ENCODE measurements around the gene EML4. TPM values are rescaled to one million over a fixed set of nuclear protein-coding genes. Genes with fewer than 3 reads are reported as not detected.

Gene EML4
- total and polyA plus RNA-seq, 9 of the 15 experiments (the other 6 are each of a cell fraction or from before 2014, with no cell fraction given): 14.7 to 48.3 (median 36.5) TPM

DNA sequence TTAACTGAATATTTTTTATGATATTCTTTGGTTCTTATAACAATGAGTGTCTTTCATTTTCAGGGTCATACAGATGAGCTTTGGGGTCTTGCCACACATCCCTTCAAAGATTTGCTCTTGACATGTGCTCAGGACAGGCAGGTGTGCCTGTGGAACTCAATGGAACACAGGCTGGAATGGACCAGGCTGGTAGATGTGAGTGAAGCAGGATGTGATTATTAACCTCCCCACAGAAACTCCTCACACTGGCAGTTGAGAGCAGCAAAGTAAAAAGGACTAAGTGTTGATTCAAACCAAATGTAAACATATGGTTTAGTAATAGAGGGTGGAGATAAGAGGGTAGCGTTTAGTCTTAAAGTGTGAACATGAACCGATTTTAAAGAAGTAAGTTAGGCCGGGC, 134.1 kb downstream of the EML4 start (continued):
- TF ChIP-seq NR4A1 (CRISPR knock-in tag; IDR thresholded peaks at IDR 0.05) (no peak), NR4A1 (tag; IDR thresholded peaks at IDR 0.05) (no peak), TCF3 (CRISPR knock-in tag; IDR thresholded peaks at IDR 0.05) (no peak), BDP1 (IDR thresholded peaks at IDR 0.05; ENCODE audit: insufficient read depth, insufficient read length) (no peak)

DNA sequence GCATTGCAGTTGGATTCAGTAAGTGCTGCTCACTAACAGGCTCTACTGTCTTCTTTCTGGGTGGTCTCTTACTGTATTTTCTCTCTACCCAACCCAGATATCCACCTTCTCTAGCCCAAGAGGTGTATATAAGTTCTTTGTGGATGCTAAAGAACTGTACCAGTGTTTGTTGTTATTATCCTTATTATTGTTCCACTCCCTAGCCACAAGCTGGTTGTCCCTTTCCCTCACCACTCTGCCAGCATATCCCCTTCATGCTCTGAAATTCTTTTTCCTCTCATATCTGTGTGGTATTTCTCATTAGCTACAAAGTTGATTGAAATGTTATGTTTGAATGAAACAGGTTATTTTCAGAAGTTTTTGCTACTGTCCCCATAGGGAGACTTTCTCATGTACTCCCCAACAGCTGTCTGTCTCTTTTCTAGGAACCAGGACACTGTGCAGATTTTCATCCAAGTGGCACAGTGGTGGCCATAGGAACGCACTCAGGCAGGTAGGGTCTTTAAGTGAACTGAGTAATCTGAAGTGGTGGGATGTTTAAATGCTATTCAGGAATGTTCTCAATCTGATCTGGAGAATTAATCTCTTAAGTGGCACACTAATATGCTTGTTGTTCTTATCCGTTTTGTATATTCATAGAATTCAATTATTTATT, 135.0 kb downstream of the EML4 start:
- no TSS peak for BruUV-seq (replicated peaks)
- Histone ChIP-seq H3K4me1 (replicated peaks in 1 of 2; ENCODE audit: control insufficient read depth in 2 of 2, insufficient read depth in 2 of 2, low read length in 2 of 2) (no peaks in the 10 kb centered on the region), H4K20me1 (replicated peaks; ENCODE audit: control insufficient read depth, insufficient read depth, low read length) (no peaks in the 10 kb centered on the region), H3K9me1 (ENCODE audit: control insufficient read depth, insufficient read depth, low read length) (no peaks in the 10 kb centered on the region), H3K36me3 (ENCODE audit: control insufficient read depth, insufficient read depth, low read length) (peaks cover 29% of the 10 kb centered on the region; the same call in 2 of the 3 replicates), H3K4me3 (no peak overlapping the region), H3K9me3 (replicated peaks; ENCODE audit: control insufficient read depth, insufficient read depth, low read depth, low read length) (no peaks in the 10 kb centered on the region), H2AFZ (ENCODE audit: low read depth, low read length) (no peak overlapping the region), H3K27ac (ENCODE audit: extremely low read depth, low read depth, low read length) (no peak overlapping the region), H3K4me2 (ENCODE audit: insufficient read depth, low read length) (no peak overlapping the region), H3K9ac (ENCODE audit: insufficient read depth in 1 of 2, low read depth in 2 of 2, low read length in 2 of 2) (no peak overlapping the region), H3K79me2 (ENCODE audit: control insufficient read depth, insufficient read depth, low read length) (no peaks in the 10 kb centered on the region), H3K27me3 (ENCODE audit: control insufficient read depth in 2 of 2, insufficient read depth in 2 of 2, low read length in 2 of 2) (no peaks in the 10 kb centered on the region)
- POLR2A ChIA-PET: interaction anchor here (0.6 to 0.8 kb wide), 3 partner anchors 9 to 1491 kb away, joined by 3 read pairs; no protein-coding TSS in a partner anchor
- intact Hi-C loops (cut with micrococcal nuclease): no loop called here
- DNase-seq (ENCODE audit: extremely low read depth in 1 of 4, low spot score in 3 of 4) (no peak), ATAC-seq (no peak), FAIRE-seq (no peak)
- in situ Hi-C loops (cut with MboI): no loop called here
- 77% methylated on average over 2 of the region's 2 CpGs for WGBS (ENCODE audit: insufficient coverage, low coverage, missing lambda C conversion rate)
- CTCF ChIA-PET (ENCODE audit: low intra/inter-chr PET ratio): no interaction called here
- no peak for TF ChIP-seq GTF2E2 (tag; IDR thresholded peaks at IDR 0.05)
- TF ChIP-seq ZNF778 (CRISPR knock-in tag; IDR thresholded peaks at IDR 0.05): no peak
- TF ChIP-seq EP400 (IDR thresholded peaks at IDR 0.05): no peak
- TF ChIP-seq NR2F6 (CRISPR knock-in tag; IDR thresholded peaks at IDR 0.05): no peak
- no peak for TF ChIP-seq BRF1 (IDR thresholded peaks at IDR 0.05; ENCODE audit: borderline replicate concordance, extremely low read depth, insufficient read length)
- no peak for TF ChIP-seq SAFB (IDR thresholded peaks at IDR 0.05; ENCODE audit: borderline replicate concordance, low read depth, low read length)
- TF ChIP-seq, protein P1, sequence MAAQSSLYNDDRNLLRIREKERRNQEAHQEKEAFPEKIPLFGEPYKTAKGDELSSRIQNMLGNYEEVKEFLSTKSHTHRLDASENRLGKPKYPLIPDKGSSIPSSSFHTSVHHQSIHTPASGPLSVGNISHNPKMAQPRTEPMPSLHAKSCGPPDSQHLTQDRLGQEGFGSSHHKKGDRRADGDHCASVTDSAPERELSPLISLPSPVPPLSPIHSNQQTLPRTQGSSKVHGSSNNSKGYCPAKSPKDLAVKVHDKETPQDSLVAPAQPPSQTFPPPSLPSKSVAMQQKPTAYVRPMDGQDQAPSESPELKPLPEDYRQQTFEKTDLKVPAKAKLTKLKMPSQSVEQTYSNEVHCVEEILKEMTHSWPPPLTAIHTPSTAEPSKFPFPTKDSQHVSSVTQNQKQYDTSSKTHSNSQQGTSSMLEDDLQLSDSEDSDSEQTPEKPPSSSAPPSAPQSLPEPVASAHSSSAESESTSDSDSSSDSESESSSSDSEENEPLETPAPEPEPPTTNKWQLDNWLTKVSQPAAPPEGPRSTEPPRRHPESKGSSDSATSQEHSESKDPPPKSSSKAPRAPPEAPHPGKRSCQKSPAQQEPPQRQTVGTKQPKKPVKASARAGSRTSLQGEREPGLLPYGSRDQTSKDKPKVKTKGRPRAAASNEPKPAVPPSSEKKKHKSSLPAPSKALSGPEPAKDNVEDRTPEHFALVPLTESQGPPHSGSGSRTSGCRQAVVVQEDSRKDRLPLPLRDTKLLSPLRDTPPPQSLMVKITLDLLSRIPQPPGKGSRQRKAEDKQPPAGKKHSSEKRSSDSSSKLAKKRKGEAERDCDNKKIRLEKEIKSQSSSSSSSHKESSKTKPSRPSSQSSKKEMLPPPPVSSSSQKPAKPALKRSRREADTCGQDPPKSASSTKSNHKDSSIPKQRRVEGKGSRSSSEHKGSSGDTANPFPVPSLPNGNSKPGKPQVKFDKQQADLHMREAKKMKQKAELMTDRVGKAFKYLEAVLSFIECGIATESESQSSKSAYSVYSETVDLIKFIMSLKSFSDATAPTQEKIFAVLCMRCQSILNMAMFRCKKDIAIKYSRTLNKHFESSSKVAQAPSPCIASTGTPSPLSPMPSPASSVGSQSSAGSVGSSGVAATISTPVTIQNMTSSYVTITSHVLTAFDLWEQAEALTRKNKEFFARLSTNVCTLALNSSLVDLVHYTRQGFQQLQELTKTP (IDR thresholded peaks at IDR 0.05; ENCODE audit: low read depth in 1 of 2, partially characterized antibody in 2 of 2): no peak
- no peak for TF ChIP-seq PCBP2 (IDR thresholded peaks at IDR 0.05; ENCODE audit: low read depth, low read length, poor library complexity, severe bottlenecking)
- TF ChIP-seq BCOR (IDR thresholded peaks at IDR 0.05): no peak
- TF ChIP-seq, protein P2, sequence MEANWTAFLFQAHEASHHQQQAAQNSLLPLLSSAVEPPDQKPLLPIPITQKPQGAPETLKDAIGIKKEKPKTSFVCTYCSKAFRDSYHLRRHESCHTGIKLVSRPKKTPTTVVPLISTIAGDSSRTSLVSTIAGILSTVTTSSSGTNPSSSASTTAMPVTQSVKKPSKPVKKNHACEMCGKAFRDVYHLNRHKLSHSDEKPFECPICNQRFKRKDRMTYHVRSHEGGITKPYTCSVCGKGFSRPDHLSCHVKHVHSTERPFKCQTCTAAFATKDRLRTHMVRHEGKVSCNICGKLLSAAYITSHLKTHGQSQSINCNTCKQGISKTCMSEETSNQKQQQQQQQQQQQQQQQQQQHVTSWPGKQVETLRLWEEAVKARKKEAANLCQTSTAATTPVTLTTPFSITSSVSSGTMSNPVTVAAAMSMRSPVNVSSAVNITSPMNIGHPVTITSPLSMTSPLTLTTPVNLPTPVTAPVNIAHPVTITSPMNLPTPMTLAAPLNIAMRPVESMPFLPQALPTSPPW (CRISPR knock-in tag; IDR thresholded peaks at IDR 0.05): no peak
- TF ChIP-seq SP2 (IDR thresholded peaks at IDR 0.05; ENCODE audit: extremely low read depth, low read depth, low read length, poor library complexity, severe bottlenecking): no peak
